HG03045 (cell line): Measurements from ENCODE around the gene GAS2L3.

Experiments
- ATAC-seq: cut with Tn5 transposase; IDR thresholded peaks from one replicate; pipeline ENCODE4 v1.9.1; 2021; ENCODE audit warnings: mild to moderate bottlenecking, moderate library complexity; ENCODE audit not compliant: unreplicated experiment

The GAS2L3 gene

DNA sequence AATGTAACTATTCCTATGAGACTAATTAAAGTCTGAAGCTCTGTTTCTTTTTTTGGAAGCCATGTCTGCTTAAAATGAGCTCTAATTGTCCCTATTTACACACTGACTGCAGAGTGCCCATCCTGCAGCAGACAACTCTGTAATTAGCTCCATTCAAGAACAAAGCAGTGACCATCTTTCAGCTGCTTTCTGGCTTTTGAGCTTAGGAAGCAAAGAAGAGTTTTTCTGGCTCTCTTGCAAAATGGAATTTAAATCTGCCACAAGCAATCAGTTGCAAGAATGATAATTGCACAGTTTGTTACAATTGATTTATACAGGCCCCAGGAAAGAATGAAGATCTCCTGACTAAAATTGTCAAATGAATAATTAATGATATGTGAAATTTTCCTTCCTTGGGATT lies 83.4 kb downstream of the GAS2L3 start:
- no peak for ATAC-seq

GRCh38 chr12:100661300-100661951 lies 87.9 kb downstream of the GAS2L3 start:
- ATAC-seq: no peak

DNA sequence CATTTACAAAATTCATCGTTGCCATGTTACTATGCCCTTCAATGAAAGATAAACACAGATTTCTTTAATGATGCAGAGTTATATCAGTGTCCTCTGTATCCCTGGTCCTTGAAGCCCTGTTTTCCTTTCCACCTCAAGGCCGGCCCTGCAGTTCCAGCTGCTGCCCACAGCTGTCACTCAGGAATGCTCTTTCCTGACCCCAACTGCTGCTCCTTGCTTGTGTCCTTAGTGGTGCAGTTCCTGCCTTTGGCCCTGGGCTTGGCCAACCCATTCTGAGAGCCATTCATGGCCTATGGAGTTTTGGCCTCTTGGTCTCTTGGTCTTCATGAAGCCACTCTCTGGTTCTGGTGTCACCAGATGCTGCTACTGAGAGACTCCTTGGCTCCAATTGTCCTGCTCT lies 93.1 kb downstream of the GAS2L3 start:
- no peak for ATAC-seq

GRCh38 chr12:100668945-100669536 lies 95.6 kb downstream of the GAS2L3 start:
- peak; percentile 70 for ATAC-seq

GRCh38 chr12:100669922-100670321 lies 96.4 kb downstream of the GAS2L3 start:
- ATAC-seq: no peak

DNA sequence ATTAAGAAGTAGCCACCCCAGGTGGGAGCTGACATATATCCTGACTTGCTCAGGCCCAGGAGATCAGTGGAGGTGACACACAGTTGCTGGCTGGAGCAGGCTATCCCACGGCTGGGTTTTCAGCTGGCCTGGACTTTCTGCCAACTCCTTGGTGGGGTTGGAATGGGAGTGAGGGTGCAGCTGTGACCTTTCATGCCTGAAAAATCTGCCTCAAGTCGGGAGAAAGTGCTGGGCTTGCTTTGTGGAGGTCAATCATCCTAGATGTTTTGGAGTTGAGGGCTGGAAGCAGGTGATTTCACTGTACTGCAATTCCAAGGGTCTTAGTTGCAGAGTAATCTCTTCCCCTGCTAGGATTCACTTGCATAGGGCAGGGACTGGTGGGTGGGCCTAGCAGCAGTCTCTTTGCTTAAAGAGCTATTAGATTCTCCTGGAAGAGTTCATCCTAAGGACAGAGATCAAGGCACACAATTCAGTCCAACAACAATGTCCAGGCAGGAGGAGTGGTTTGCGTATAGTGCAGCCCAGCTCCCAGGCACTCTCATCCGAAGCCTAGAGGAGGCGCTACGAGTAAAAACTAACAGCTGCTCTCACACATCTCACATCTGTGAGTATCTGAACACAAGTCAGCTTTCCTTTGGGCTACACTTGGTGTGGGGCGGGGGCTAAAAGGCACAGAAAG lies 98.1 kb downstream of the GAS2L3 start:
- ATAC-seq: no peak

- peak; percentile 62 for ATAC-seq
These were observed 98.7 kb downstream of the GAS2L3 start for GRCh38 chr12:100672075-100672592.

DNA sequence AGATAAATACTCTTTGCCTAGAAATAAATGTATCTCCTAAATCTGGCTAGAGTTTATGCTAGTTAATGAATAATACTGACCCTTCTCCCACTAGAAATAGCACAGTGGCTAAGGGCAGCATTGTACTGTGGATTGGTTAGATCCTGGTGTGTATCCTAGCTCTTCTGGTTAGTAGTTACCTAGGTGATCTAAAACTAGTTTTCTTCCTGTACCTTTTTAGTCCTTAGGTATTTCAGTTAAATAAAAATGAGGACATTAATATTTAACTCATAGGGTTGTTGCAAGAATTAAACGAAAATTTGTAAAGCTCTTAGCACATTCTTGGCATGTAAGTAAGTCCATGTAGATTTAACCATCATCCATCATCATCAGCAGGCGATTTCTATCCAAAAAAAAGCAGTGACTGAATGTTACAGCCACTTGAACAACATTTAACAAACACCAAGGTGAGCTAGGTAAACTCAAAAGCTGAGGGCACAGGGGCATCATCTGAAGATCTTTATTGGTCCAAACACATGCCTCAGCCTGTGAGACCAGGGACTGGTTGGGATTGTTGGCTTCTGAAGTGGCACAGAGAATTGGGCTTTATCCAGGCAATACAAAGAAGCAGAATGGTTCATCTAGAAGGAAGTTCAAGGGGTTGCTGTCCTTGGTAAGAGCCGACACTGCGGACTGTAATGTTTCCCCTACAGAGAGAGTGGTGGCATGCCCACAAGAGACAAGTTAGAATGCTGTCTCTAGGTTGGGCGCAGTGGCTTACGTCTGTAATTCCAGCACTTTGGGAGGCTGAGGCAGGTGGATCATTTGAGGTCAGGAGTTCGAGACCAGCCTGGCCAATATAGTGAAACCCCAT lies 100.8 kb downstream of the GAS2L3 start:
- ATAC-seq: no peak
